HG02943 (cell line): ENCODE data around the gene ASRGL1.
"Not testable (repeated sequence)": the region's sequence is repeated elsewhere in the genome, so short reads cannot be mapped to it uniquely, and the experiment has no call there.

ENCODE experiments used
- ATAC-seq: cut with Tn5 transposase; IDR thresholded peaks from one replicate; pipeline ENCODE4 v1.9.1; 2021; ENCODE audit warnings: mild to moderate bottlenecking, low read depth, moderate library complexity; ENCODE audit not compliant: unreplicated experiment

The ASRGL1 gene

GRCh38 chr11:62352355-62353336 lies 15.4 kb downstream of the ASRGL1 start:
- ATAC-seq, result no peak

- ATAC-seq, result no peak
Observed at GRCh38 chr11:62353841-62354240, 16.6 kb downstream of the ASRGL1 start.

GRCh38 chr11:62358273-62358672 lies 21.0 kb downstream of the ASRGL1 start:
- no peak for ATAC-seq

DNA sequence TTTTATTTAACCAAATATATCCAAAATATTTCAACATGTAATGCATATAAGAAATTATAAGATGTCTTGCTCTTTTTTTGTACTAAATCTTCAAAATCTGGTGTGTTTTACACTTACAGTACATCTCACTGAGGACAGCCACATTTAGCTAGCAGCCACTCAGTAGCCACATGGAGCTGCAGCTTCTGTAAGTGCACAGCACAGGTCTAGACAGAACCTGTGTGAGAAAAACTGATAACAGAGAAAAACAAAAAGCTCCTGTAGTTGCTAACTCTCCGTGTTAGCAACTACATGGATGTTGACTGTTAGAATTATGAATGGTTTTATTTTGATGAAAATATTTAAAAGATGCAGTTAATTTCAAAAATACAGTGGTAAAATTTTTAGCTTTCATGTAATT lies 22.2 kb downstream of the ASRGL1 start:
- ATAC-seq, result no peak

GRCh38 chr11:62360685-62361084 lies 23.4 kb downstream of the ASRGL1 start:
- ATAC-seq, result no peak

DNA sequence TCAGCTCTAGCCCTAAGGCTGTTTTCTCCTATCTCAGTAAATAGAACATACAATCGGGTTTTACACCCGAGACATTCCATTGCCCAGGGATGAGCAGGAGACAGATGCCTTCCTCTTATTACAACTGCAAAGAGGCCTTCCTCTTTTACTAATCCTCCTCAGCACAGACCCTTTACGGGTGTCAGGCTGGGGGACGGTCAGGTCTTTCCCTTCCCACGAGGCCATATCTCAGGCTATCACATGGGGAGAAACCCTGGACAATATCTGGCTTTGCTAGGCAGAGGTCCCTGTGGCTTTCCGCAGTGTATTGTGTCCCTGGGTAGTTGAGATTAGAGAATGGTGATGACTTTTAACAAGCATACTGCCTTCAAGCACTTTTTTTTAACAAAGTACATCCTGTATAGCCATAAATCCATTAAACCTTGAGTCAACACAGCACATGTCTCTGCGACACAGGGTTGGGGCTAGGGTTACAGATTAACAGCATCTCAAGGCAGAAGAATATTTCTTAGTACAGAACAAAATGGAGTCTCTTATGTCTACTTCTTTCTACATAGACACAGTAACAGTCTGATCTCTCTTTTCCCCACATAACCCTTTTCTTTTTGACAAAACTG lies 31.7 kb downstream of the ASRGL1 start:
- ATAC-seq, result not testable (repeated sequence)

GRCh38 chr11:62370743-62371440 lies 33.6 kb downstream of the ASRGL1 start:
- ATAC-seq, result no peak

DNA sequence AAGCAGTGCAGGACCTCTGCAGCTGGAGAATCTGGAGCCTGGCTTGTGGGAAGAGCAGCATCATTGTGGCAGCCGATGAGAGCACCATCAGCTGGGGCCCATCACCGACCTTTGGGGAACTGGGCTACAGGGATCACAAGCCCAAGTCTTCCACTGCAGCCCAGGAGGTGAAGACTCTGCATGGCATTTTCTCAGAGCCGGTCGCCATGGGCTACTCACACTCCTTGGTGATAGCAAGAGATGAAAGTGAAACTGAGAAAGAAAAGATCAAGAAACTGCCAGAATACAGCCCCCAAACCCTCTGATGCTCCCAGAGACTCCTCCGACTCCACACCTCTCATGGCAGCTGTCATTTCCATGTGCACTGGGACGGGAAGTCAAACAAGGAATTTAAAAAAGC lies 35.6 kb downstream of the ASRGL1 start:
- no peak for ATAC-seq

DNA sequence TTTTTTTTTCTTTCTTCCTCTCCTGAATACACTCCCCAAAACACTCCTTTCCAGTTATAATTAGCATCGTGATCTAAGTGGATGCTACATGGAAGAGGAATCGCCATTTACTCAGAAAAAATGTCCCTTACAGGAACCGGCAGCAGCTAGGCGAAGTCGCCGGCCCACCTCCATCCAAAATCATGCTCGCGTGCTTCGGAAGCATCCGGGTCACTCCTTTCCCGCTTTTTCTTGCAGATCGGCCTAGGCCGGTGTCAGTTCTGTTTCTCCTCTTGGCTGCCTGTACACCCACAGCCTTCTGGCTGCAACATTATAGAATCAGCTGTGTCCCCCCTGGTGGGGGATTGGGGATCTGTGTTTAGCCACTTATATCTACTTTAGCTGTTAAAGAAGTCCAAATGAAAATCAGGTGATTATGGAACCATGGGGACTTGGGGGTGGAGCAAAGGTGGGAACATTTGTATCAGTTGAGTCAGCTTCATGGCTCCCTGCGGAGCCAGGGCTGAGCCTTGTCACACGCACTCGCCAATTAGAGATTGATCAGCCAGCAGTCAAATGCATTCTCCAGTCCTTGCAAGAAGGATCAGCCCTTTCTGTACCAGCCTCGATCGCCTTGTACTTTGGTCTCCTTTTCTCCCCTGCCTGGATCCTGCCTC lies 36.3 kb downstream of the ASRGL1 start:
- no peak for ATAC-seq

- no peak for ATAC-seq
Observed at GRCh38 chr11:62374801-62375200, 37.6 kb downstream of the ASRGL1 start.

DNA sequence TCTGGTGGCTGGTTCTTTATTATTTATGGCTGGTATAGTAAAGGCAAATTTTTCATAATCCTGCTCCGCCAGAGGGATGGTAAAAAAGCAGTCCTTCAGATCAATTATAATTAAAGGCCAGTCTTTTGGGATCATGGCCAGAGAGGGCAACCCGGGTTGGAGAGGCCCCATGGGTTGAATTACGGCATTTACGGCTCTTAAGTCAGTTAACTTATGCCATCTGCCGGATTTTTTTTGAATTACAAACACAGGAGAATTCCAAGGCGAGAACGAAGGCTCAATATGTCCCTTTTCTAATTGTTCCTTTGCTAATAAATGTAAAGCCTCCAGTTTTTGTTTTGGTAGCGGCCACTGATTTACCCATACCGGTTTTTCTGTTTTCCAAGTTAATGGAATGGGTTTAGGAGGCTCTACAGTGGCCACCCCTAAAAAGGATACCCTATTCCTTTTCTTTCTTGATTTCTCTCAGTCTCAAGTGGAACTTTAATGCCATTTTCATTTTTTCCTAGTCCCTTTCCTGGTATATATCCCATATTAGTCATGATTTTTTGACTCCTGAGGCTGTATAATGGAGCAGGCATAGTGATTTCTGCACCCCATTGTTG lies 41.3 kb downstream of the ASRGL1 start:
- not testable (repeated sequence) for ATAC-seq

DNA sequence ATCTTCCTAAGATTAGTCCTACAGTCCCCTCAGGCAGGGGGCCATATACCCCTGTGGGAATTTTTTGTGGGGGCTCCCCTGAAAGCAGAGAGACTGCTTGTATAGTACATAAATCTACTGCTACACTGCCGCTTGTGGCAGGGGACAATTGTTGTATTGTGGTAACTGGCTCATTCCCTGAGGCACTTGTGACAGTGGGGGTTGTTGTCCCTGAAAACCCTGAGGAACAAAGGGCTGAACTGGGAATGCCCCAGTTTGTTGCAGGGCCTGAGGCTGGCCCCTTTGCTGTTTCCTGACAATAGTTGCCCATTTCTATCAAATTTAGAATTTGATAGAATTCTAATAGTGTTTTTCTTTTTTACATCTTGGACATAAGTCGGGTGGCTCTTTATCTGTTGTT lies 42.3 kb downstream of the ASRGL1 start:
- ATAC-seq, result not testable (repeated sequence)

GRCh38 chr11:62380821-62381245 lies 43.6 kb downstream of the ASRGL1 start:
- ATAC-seq, result not testable (repeated sequence)

GRCh38 chr11:62383822-62384221 lies 46.6 kb downstream of the ASRGL1 start:
- ATAC-seq, result no peak

DNA sequence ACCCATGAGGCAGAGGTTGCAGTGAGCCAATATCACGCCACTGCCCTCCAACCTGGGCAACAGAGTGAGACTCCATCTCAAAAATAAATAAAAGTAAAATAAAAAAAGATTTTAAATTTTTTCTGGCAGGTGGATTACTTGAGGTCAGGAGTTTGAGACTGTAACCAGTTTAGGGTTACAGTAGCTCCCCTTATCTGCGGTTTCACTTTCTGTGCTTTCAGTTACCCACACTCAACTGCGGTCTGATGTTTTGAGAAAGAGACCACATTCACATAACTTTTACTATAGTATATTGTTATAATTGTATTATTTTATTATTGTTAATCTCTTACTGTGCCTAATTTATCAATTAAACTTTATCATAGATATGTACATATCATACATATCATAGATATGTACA lies 48.8 kb downstream of the ASRGL1 start:
- ATAC-seq, result not testable (repeated sequence)

DNA sequence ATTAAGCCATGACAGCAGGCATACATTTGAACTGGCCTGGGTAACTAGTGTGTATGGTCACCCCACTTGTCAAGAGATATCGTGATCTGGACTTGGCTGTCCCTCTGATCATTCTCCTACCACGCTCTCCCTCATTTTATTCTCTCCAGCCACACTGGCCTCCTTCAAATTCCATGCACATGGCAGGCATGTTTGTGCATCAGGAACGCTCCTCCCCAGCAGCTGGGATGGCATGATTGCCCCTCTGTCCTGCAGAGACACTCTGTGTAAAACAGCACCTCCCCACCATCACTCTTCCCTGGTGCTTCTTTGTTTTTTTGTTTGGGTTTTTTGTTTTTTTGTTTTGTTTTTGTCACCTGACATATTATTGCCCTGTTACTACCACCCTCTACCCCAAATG lies 50.1 kb downstream of the ASRGL1 start:
- no peak for ATAC-seq

- no peak for ATAC-seq
Observed at GRCh38 chr11:62388999-62389398, 51.8 kb downstream of the ASRGL1 start.

DNA sequence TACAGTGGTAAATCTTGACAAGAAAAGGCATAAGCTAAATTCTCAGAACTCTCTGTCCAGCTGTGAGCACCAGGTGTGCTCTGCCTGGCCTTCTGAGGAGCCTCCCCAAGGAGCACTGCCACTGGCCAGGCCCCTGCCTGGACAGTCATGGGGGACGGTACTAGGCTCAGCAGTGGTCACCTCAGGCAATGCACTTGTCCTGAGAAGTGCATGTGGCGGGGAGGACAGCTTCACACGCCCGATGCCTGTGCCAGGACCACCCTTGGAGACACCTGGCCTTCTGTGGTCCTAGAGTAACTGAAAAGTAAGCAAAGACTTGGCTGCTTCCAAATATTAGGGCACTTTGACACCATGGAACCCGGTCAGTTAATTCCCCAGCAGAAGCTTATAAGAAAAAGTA lies 53.0 kb downstream of the ASRGL1 start:
- no peak for ATAC-seq

- ATAC-seq, result no peak
Observed at GRCh38 chr11:62390722-62391121, 53.5 kb downstream of the ASRGL1 start.
